Activated effector memory CD4-positive, alpha-beta T cell treated with Interleukin-2 at 50 U/mL for 16 hours (primary cell): ENCODE results near the gene UTP14A.
A peak's percentile ranks its signal among the peaks of the same experiment; 100 is the strongest.
"Not testable (repeated sequence)": the region's sequence is repeated elsewhere in the genome, so short reads cannot be mapped to it uniquely, and the experiment has no call there.

Experiments
- DNase-seq: peaks from one replicate; pipeline ENCODE4 v3.0.0-alpha.2; 2020

Gene UTP14A

GRCh38 chrX:129905787-129906580, at the start of gene UTP14A:
UTP14A (plus strand) TSS chrX:129906164; CDS start chrX:129906211, 47 bp downstream.
- peak; percentile 73 for DNase-seq

GRCh38 chrX:129859134-129859533, 46.8 kb upstream of the UTP14A start:
- DNase-seq = not testable (repeated sequence)

DNA sequence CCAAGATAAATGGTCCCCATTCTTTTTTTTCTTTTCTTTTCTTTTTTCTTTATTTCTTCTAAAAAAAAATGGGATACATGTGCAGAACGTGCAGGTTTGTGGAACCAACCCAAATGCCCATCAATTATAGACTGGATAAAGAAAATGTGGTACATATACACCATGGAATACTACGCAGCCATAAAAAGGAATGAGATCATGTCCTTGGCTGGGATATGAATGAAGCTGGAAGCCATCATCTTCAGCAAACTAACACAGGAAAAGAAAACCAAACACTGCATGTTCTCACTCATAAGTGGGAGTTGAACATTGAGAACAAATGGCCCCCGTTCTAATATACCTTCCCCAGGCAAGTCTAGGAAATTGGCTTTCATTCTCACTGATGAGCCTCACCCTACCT, 39.6 kb upstream of the UTP14A start:
- DNase-seq = not testable (repeated sequence)

DNA sequence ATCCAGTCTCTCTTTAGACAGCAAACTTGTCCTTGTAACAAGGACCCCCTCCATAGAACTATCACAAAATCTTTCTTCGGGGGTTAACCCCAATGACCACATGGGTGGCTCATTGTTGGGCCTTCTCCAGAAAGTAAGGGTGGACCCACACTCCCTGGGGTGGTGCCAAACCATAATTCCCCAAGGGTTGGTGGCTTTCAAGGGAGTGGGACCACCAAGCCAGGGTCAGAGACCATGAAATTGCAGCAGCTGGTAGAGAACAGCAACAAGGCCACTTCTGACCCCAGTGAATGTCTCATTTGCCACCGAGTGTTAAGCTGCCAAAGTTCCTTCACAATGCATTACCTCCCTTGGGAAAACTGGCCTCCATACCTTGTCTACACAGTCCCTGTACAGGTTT, 33.4 kb upstream of the UTP14A start:
- DNase-seq = no peak

DNA sequence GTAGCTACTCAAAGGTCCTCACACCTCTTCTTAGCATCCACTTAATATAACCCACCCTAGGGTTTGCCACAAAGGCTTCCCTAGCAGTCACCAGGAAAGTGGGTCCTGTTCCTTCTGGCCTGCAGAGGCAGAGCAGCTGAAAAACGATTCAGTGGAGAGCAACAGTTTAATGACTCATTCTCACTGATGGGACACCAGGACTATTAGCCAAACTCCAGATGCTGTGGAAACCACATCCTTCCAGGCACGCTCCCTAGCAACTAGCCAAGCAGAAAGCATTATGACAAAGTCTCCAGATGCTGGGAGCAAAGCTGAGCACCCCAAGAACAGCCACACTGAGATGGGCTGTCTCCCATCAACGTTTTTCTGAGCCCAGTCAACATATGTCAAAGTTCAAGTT, 30.3 kb upstream of the UTP14A start:
- no peak for DNase-seq

DNA sequence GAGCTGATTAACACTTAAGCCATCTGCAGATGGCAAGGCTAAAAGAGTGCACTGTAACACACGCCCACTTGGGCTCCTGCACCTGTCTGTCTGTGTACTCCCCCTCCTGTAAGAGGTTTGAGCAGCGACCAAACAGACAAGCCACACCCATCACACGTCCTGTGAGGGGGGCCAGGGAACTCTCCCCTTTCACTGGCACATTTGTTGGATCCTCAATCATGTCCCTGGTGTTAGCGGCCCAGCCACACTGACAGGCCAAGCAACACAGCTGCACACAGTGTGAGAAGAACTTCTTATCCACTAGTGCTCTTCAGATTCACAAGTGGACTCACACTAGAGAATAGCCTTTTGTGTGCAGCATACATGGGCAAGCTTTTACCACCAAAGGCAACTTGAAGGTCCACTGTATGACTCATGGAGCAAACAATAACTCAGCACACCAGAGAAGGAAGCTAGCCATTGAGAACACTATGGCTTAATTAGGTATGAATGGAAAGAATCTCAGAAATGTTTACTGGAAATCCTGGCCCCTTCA, 29.1 kb upstream of the UTP14A start:
- DNase-seq = no peak

GRCh38 chrX:129877401-129877800, 28.6 kb upstream of the UTP14A start:
- DNase-seq = no peak

DNA sequence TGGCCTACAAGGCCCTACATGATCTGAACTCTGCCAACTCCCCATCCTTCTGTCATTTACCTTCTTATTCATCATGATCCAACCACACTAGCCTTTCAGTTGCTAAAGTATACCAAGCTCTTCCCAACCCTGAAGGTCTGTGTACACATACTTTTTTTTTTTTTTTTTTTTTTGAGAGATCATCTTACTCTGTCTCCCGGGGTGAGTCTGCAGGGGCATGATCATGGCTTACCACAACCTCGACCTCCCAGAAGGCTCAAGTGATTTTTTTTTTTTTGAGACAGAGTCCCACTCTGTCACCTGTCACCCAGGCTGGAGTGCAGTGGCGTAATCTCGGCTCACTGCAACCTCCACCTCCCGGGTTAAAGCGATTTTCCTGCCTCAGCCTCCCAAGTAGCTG, 5.9 kb upstream of the UTP14A start:
- DNase-seq = no peak

GRCh38 chrX:129908636-129909035, 2.7 kb downstream of the UTP14A start:
- DNase-seq = no peak

DNA sequence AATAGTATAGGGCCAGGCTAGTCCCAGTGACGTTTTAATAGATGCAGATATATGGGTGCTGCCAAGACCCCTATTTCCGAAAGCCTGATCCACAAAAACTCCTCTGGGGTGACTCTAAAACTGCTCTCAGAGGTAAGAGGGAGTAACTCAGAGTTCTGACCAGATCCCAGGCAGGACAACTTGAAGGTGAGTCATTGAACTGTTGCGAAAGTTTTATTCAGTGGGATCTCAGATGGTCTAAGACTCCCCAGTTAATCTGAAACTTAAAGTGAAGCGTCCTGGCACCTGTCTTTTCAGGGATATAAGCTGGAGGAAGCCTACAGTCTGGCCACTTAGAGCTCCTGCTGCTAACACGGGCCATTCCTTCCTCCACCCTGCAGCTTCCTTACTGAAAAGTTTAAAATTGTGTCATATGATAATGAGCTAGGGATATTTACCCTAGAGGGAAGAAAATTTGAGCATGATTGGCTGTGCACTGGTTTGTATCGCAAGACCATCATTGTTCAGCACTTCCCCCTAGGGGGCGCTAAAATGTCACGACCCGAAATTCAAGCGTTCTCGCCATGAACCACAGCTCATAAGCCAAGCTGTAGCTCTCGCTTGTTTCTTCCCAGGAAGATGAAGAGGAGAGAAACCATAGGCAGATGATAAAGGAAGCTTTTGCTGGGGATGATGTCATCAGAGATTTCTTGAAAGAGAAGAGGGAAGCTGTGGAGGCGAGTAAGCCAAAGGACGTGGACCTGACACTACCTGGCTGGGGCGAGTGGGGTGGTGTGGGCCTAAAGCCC, 19.5 kb downstream of the UTP14A start:
- DNase-seq = peak; percentile 49

GRCh38 chrX:129930941-129931410, 25.0 kb downstream of the UTP14A start:
- no peak for DNase-seq

GRCh38 chrX:129931411-129932015, 25.5 kb downstream of the UTP14A start:
- peak; percentile 51 for DNase-seq

DNA sequence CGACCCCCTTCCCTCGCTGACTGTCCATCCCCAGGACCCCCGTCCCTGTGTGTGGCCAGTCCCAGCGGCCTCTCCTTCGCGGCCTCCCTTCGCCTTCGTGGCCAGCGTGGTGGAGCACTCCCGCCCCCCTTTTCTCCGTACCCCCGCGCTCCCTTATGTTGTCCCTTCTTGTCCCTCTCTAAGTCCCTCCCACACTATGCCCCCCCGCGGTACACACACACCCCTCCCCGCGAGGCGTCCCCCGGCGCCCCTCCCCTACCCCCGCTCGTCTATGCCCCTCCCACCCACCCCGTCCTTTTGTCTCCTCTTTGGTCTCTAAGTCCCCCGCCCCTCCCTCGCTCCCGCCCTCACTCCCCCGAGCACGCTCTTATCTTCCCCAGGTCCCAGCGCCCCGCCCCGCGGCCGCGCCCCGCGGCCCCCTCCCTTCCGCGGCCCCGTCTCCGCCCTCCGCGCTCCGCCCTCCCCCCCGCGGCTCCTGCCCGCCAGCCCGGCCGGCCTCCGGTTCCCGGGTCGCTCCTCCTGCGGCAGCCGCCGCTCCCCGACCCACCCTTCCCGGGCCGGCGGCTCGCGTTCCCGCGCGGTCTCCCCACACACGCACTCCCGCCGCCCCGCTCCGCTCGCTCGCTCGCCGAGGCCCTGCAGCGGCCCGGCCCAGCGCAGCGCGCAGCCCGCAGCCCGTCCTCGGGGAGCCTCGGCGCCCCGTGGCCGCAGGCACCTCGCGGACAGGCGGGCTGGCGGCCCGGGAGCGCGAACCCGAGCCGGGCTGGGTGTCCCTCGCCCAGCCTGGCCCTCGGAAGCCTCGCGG, 26.3 kb downstream of the UTP14A start:
- peak; percentile 76 for DNase-seq

DNA sequence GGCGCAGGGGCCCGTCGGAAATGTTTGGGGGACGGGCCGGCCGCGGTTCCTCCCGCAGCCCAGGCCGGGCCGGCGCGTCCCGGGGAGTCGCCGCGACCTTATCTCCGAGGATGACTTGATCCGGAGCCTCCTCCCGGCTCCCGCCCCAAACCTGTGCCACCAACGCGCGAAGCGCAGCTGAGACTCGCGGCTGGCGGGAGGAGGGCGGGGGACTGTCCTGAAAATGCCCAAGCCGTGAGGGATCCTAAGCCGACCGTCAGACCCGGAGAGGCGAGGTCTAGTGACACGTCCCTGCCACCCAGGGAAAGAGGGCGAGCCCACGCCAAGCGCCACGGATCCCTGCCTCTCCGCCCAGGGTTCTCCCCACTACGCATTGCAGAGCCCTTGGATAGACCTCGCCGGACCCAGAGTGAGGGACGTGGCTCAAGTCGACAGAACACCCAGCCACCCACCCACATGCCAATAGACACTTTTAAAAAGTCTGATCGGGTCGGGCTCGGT, 26.9 kb downstream of the UTP14A start:
- DNase-seq = no peak

- no peak for DNase-seq
Measured at GRCh38 chrX:129933700-129934099, 27.7 kb downstream of the UTP14A start.

DNA sequence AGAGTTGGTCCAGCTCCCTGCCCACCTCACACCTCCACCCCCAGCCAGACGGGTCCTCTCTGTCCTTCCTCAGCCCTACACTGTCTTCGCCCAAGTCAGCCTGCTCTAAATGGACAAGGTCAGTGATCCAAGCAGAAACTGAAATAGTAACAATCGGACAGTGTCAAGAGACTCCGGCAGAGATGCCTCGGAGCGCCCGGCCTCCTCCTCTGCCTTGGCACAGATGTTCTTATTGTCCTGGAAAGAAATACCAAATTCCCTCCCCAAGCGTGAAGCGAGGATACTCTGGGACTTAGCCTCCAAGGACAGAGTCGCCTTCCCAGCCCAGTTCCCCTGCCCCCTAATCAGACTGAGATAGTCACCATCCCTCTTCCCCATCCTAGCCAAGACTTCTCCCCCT, 28.5 kb downstream of the UTP14A start:
- DNase-seq = no peak

DNA sequence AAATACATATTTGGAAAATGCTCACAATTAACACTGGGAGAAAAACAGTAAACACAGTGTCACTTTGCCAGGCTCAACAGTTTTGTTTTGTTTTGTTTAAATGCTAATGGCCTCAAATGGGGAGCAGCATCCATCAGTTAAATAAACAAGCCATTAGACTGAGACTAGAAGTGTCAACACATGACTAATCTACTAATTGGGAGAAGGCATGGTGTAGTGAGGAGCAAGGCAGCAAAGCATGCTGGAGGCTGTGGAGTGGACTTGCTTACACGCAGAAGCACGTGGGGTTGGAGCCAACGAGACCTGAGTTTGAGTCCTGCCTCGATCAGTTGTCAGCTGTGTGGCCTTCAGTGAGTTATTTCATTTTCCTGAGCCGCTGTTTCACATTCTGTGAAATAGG, 29.0 kb downstream of the UTP14A start:
- DNase-seq = no peak

DNA sequence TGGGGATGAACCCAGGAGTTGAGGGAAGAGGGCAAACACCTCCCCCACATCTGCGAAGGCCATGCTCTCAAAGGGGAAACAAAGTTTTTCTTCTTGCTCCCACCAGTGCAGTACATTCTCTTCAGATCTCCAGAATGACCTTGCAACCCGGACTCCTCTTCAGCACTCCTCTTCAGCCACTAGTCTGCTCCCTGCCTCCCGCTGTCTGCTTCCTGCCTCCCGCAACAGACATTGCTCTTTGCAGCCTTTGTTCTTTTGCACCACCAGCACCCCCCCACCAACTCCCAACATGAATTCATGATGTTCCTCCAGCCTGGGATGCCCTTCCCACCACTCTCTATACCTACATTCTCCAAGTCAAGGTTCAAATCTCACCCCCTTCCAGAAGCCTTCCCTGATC, 32.1 kb downstream of the UTP14A start:
- DNase-seq = no peak

GRCh38 chrX:129939986-129940385, 34.0 kb downstream of the UTP14A start:
- DNase-seq = no peak

DNA sequence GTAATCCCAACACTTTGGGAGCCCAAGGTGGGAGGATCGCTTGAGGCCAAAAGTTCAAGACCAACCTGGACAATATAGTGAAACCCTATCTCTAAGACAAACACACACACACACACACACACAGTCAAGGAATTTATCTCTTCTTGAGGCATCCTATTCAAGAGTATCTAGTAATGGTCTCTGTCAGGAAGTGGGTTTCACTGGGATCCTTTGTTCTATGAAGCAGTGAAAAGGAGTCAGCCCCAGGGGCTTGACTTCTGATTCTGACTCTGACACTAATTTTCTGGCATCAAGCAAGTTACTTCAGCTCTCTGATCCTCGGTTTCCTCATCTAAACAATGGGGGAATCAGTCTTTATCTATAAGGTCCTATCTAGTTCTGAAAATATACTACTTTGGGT, 34.8 kb downstream of the UTP14A start:
- no peak for DNase-seq

- no peak for DNase-seq
Measured at GRCh38 chrX:129945131-129945530, 39.2 kb downstream of the UTP14A start.

DNA sequence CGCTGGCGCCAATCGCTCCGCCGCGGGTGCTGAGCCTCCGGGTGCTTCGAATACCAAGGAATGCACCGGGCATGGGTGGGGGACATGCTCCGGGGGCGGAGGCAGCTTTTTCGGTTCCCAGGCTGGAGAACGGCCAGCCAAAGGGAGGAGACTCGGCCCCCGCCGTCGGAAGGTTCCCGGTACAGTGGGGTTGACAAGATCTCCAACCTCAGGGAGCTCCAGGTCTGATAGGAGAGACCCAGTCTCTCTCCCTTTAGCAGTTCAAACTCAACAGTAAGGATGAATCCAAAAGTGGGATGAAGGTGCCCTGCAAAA, 47.3 kb downstream of the UTP14A start:
- no peak for DNase-seq

DNA sequence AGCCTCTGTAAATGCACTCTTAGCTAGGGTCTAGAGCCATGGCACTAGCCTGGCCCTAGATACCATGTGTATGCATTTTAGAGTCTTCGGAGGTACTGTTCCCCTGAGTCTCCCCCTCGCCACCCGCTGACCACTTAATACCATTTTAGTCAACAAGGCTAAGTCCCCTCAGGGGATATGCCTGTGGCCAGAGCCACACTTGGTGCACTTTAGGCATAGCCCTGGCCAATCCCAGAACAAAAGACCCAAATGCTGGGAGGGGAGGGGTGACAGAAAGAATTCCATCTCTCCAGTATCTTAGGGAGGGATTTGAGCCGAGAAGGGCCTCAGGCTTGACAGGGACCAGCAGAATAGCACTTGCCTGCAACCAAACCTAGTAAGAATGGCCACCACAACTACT, 47.9 kb downstream of the UTP14A start:
- no peak for DNase-seq
